GM10248 (cell line): Measurements from ENCODE around the gene C9orf50.

ENCODE experiments used
- CTCF ChIA-PET: fragments of 300-600 bp; sonication (Branson Sonifier 250); formaldehyde crosslinking; extraction: SDS; loops from one replicate; lab custom pipeline; 2021; ENCODE audit warnings: antibody characterized with exemption; lab: Yijun Ruan, JAX
- POLR2A ChIA-PET: fragments of 350-650 bp; sonication (Branson Sonifier 250); formaldehyde crosslinking; extraction: SDS; loops from one replicate; lab custom pipeline; 2020; ENCODE audit warnings: antibody characterized with exemption; lab: Yijun Ruan, JAX
- DNase-seq: peaks from one replicate; pipeline ENCODE4 v3.0.0; 2012; ENCODE audit errors: extremely low spot score
- CTCF ChIP-seq: IDR thresholded peaks from 2 replicates; pipeline ENCODE4 v1.5.1; 2012; ENCODE audit warnings: mild to moderate bottlenecking, low read depth; ENCODE audit errors: extremely low read depth, missing control alignments, control extremely low read depth

C9orf50 gene

GRCh38 chr9:129606161-129607026 lies 14.5 kb downstream of the C9orf50 start:
- no peak for DNase-seq
- POLR2A ChIA-PET, result no interaction called here
- CTCF ChIA-PET, result interaction anchor here (1.0 to 6.7 kb wide), 11 partner anchors 10 to 475 kb away, joined by 3 to 52 read pairs (median 6); partner anchors contain the start of gene IER5L
- TF ChIP-seq CTCF, result no peak

- TF ChIP-seq CTCF, result no peak
- POLR2A ChIA-PET, result no interaction called here
Measured at GRCh38 chr9:129604766-129605163, 16.1 kb downstream of the C9orf50 start.

DNA sequence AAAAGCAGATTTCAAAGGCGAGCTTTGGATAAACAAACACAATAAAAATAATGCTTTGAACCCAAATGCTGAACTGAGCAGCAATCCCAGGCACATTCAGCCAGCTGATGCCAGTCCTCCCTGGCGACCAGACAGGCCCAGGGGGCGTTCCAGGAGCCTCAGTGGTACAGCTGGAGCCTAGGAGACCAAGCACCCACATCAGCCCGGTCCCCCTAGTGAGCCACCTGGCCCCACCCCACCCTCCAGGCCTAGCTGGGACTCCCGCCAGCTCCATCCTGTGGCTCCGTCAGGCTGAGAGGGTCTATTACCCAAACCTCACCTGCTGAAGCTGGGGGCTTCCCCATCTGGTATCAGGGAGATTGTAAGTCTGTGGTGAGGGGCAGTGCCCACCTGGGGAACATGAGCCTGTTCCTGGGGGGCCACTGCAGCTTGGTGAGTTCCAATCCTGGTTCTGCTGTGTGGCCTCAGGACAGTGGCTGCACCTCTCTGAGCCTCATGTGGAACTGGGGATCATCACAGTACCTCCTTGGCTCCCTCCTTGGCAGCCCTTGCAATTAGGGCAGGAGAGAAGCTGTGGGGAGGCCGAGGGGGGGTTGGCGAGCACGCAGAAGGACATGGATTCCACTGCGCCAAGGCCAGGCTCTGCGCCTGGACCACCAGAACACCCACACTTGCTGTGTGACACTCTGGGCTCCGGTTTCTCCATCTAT lies 16.7 kb downstream of the C9orf50 start:
- POLR2A ChIA-PET, result no interaction called here
- CTCF ChIA-PET, result interaction anchor here (1.0 to 6.7 kb wide), 5 partner anchors 20 to 473 kb away, joined by 4 to 52 read pairs (median 16); no protein-coding TSS in a partner anchor
- no peak for TF ChIP-seq CTCF
- no peak for DNase-seq

More at GRCh38 chr9:129604766-129605163, 16.1 kb downstream of the C9orf50 start:
- DNase-seq, result no peak
- CTCF ChIA-PET, result interaction anchor here (1.0 to 6.7 kb wide), 7 partner anchors 19 to 473 kb away, joined by 3 to 52 read pairs (median 9); partner anchors contain the start of gene IER5L

- CTCF ChIA-PET, result interaction anchor here (1.2 to 2.8 kb wide), 4 partner anchors 9 to 460 kb away, joined by 3 to 7 read pairs (median 6); no protein-coding TSS in a partner anchor
- POLR2A ChIA-PET, result no interaction called here
- no peak for TF ChIP-seq CTCF
- no peak for DNase-seq
Measured at GRCh38 chr9:129602598-129603415, 18.1 kb downstream of the C9orf50 start.

- TF ChIP-seq CTCF, result no peak
- DNase-seq, result no peak
- ChIA-PET CTCF (interaction anchor here (0.6 to 2.4 kb wide), 9 partner anchors 10 to 470 kb away, joined by 3 to 7 read pairs (median 4); no protein-coding TSS in a partner anchor), POLR2A (no interaction called here)
Measured at GRCh38 chr9:129601082-129601674, 19.7 kb downstream of the C9orf50 start.
